Stimulated activated CD4-positive, alpha-beta T cell treated with anti-CD3 and anti-CD28 coated beads, Interleukin-4, amount 100 ng/mL, for 24 hours (primary cell): ENCODE measurements around the gene PTPRM.

Experiments
- DNase-seq: peaks from one replicate; pipeline ENCODE4 v3.0.0-alpha.2; 2020

The PTPRM gene

GRCh38 chr18:7566567-7567473, at the start of gene PTPRM:
TSS of gene PTPRM (plus strand) at chr18:7567316. CDS start at chr18:7567819, 503 bp downstream.
- peak; percentile 38 for DNase-seq

GRCh38 chr18:7517852-7518251, 49.3 kb upstream of the PTPRM start:
- DNase-seq, result no peak

DNA sequence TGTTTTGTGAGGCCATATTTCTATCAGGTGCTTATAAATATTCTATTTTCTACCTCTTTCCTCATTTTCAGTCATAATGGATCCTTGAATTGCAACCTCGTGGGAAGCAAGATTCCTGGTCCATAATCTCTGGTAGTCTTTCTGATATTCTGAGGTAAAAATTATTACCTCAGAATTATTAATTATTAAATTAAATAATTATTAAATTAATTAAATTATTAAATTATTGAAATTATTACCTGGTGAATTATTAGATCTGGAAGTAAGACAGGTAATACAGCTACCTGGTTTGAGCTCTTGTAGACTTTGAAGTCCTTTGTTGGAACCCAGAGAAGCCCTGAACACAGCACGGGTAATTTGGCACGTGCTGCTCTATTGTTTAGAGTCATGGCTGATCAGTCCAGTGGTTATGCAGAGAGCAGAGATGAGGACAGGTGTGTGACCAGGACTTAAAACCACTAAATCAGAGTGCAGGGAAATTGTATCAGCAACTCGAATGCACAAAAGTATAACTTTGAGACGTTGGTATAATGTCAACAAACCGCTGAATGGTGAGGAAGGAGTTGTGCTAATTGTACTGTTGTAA, 46.8 kb upstream of the PTPRM start:
- no peak for DNase-seq

GRCh38 chr18:7521226-7521856, 45.8 kb upstream of the PTPRM start:
- DNase-seq, result no peak

DNA sequence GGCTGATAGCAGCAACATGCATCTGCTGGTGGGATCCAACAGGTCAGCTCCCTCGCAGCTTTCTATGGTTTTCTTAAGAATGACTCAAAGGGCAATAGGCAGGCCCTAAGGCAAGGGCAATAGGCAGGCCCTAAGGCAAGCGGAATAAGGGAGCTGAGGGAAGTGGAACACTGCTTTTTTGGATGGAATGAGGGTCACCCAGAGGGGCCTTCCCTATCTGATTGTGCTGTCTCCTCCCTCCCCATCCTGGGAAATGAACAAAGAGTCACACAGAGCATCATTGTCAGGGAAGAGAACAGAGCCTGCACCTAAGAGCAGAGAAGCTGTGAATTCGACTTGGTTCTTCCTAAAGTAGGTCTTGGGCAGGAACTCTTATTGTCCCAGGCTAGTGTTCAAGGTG, 43.3 kb upstream of the PTPRM start:
- DNase-seq, result no peak

DNA sequence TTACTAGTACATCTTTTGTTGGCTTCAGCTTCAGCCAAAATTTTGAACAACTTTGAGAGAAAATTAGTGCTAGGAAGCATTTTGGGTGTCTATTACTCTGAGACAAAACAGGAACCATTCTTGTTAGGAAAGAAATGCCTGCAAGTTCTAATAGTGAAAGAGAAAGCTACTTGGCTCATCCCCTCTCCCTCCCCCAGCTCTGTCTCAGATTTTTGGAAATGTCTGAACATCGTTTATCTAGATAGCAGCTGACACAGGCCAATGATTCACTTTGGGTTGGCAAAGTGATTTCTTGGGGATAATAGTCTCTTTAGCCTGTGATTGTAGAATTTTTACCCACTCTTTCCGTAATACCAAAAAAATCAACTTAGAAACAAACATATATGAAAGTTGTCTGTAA, 42.3 kb upstream of the PTPRM start:
- no peak for DNase-seq

DNA sequence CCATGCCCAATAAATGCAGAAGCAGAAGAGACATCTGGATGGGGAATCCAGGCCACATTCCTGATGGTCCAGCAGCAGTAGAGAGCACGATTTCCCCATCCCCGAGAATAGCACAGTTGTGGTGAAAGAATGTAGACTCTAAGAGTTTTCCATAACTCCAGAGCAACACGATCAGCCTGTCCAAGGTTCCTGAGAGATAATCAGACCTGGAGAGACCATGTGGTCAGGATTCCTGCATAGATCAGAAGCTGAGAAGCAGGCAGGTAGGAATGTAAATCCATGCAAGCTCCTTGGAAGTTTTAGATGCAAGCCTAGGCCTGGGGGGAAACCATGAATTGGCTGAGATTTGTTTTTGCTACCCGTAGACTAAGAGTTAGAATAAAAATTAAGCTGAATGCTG, 34.2 kb upstream of the PTPRM start:
- no peak for DNase-seq

GRCh38 chr18:7535436-7536205, 31.5 kb upstream of the PTPRM start:
- no peak for DNase-seq

- DNase-seq, result no peak
Measured at GRCh38 chr18:7537145-7537544, 30.0 kb upstream of the PTPRM start.

- no peak for DNase-seq
Measured at GRCh38 chr18:7541835-7542234, 25.3 kb upstream of the PTPRM start.

GRCh38 chr18:7544686-7545085, 22.4 kb upstream of the PTPRM start:
- no peak for DNase-seq

GRCh38 chr18:7545734-7546133, 21.4 kb upstream of the PTPRM start:
- DNase-seq, result no peak

DNA sequence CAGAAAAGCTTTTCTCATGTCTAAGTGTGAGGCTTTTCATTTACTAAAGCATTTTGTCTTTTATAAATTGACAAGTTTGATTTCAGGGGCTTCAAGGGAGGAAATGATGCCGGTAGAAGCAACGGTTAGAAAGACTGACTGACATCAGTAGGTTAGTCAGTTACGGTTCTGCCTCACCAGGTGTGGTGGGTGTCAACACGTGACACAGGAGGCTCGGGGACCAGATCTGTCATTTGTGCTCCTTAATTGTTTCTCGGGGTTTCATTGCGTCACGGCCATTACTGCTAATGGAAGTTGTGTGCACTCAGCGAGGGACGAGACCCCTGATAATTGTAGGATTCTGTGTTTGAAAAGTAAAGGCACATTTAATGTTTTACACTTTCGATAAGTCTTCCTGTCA, 18.9 kb upstream of the PTPRM start:
- DNase-seq, result no peak

- no peak for DNase-seq
Measured at GRCh38 chr18:7548721-7549120, 18.4 kb upstream of the PTPRM start.

DNA sequence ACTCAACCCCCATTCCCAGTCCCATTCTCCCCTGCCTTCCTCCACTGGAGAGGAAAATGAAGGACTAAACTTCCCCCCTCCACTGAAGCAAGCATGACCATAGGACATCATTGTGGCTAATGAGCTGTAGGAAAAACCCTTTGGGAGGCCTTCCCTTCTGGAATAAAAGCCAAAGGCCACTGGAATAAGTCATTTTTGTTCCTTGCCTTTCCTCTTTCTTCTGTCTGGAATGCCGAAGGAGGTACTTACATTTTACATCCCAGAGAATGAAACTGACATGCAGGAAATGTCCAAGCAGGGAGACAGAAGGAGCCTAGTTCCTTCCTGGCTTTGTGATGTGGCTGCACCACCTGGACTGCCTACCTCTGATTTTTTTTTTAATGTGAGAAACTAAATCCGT, 9.1 kb upstream of the PTPRM start:
- DNase-seq, result no peak

DNA sequence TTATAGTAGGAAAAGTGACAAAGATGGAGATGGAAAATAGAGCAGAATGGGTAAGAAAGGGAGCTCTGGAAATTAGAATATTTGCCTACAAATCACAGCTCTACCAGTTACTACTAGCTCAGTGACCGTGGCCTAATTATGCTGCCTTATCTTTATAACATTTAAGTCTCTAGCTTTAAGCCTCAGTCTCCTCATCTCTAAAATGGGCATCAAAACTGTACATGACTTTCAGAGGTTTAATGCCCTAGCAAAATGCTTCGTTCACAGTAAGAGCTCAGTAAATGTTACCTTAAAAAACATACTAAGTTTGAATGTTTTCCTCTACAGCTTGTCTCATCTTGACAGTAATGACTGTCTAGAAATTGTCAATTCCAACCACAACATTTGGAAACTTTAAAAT, 8.3 kb upstream of the PTPRM start:
- DNase-seq, result no peak

GRCh38 chr18:7559709-7560319, 7.3 kb upstream of the PTPRM start:
- DNase-seq, result no peak

- DNase-seq, result no peak
Measured at GRCh38 chr18:7561909-7562460, 5.1 kb upstream of the PTPRM start.

DNA sequence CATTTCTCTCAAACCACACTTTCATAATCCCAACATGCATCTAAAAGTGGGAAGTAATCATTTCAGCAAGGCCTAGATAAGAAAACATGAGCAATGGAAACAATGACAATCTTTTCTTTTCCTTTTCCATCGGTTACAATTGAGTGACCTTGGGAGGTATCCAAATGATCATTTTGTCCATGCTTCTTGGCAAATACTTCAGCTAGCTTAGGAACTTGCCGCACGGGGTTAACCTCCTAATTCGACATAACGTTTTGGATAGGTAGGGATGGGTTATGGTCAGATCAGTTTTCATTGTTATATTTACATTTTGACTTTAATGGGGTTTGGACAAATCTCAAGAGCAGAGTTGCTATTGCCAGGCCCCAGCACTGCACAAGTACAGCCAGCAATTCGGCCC, 4.6 kb upstream of the PTPRM start:
- DNase-seq, result no peak

DNA sequence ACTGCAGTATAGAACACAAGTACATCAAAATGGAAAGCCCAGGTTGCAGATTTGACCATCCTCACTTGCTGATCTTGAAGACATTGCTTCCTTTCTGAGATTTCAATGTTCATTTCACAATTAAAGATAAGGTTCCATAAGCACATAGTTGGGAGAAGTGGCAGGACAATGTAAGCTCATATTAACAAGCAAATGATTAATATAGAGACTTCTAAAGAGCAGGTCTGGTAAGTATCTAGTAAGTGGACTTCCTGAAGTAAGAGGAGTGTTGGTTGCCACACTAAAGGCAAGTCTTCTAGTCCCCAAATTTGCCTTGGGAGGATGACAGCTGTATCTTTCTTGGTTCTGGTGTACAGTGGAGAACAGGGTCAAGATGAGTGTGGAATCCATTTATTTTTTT, 1.4 kb upstream of the PTPRM start:
- no peak for DNase-seq

DNA sequence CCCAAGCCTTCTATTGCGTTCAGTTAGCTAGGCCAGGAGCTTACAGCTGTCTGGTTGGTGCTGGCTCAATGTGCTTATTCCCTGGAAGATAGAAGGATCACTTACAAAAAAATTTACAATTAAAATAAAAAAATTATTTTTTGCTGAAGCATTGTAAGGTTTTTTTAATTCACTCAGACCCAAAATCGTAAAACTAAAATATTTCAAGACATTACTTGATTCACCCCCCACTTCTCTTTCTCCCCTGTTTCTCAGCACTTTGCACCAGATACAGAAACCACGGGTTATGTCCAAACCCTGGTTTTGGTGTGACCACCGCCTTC, 911 bp upstream of the PTPRM start:
- no peak for DNase-seq
